SK-N-SH treated with all-trans-retinoic acid at 6 μM for 48 hours (cell line): Measurements from ENCODE around the gene USP49.

Experiments
- ARNTL ChIP-seq: fragments of 450-650 bp; formaldehyde crosslinking; IDR thresholded peaks from 2 replicates; pipeline ENCODE4 v1.5.0; 2020; ENCODE audit warnings: low read depth, mild to moderate bottlenecking, moderate library complexity, borderline replicate concordance
- BACH2 ChIP-seq: fragments of 250-450 bp; sonication (Bioruptor Pico); IDR thresholded peaks from 2 replicates; pipeline ENCODE4 v1.9.0; 2021; ENCODE audit warnings: mild to moderate bottlenecking, borderline replicate concordance
- CREB5 ChIP-seq: fragments of 250-450 bp; sonication (Bioruptor Pico); IDR thresholded peaks from 2 replicates; pipeline ENCODE4 v1.5.1; 2020; ENCODE audit warnings: low read depth, mild to moderate bottlenecking, moderate library complexity
- CSRNP3 ChIP-seq: fragments of 250-450 bp; sonication (Bioruptor Pico); IDR thresholded peaks from 2 replicates; pipeline ENCODE4 v1.5.1; 2021; ENCODE audit warnings: mild to moderate bottlenecking, moderate library complexity
- POU6F1 ChIP-seq: fragments of 250-450 bp; sonication (Bioruptor Pico); IDR thresholded peaks from 2 replicates; pipeline ENCODE4 v1.8.0; 2021; ENCODE audit warnings: low read depth, mild to moderate bottlenecking, moderate library complexity, borderline replicate concordance
- SNAI2 ChIP-seq: fragments of 250-450 bp; sonication (Bioruptor Pico); IDR thresholded peaks from 2 replicates; pipeline ENCODE4 v1.5.0; 2020; ENCODE audit warnings: mild to moderate bottlenecking, moderate library complexity
- ZFP3 ChIP-seq: fragments of 250-450 bp; sonication (Bioruptor Pico); IDR thresholded peaks from 2 replicates; pipeline ENCODE4 v1.5.0; 2020; ENCODE audit warnings: mild to moderate bottlenecking, moderate library complexity
- ZNF70 ChIP-seq: fragments of 450-650 bp; formaldehyde crosslinking; IDR thresholded peaks from 2 replicates; pipeline ENCODE4 v1.5.0; 2020; ENCODE audit warnings: mild to moderate bottlenecking, moderate library complexity

- TF ChIP-seq ZNF70 (no peak), ARNTL (CRISPR knock-in tag) (no peak), BACH2 (no peak), POU6F1 (CRISPR knock-in tag) (no peak), ZFP3 (CRISPR knock-in tag) (no peak), CSRNP3 (CRISPR knock-in tag) (no peak), CREB5 (CRISPR knock-in tag) (no peak), SNAI2 (no peak)
Observed at GRCh38 chr6:41934278-41935192, 39.4 kb upstream of the USP49 start.
